Mucosa of descending colon (tissue), 3 donors: Measurements from ENCODE around the gene NEDD9. TPM values are rescaled to one million over a fixed set of nuclear protein-coding genes. Genes with fewer than 3 reads are reported as not detected.

Experiments
- ATAC-seq: fragments of 200-7000 bp; cut with Tn5 transposase; one replicate; pipeline ENCODE4 v1.9.1; 2020; ENCODE audit warnings: mild to moderate bottlenecking, moderate library complexity
- DNase-seq, 3 donors: peaks; one replicate each; pipeline ENCODE4 v3.0.0-alpha.2; 2020
- H3K36me3 ChIP-seq: fragments of 200-600 bp; one replicate; pipeline ENCODE4 v1.8.0; 2021; ENCODE audit warnings: low read depth, mild to moderate bottlenecking
- H3K4me1 ChIP-seq: fragments of 200-600 bp; one replicate; pipeline ENCODE4 v1.8.0; 2021; ENCODE audit warnings: low read depth, mild to moderate bottlenecking
- H3K4me3 ChIP-seq: fragments of 200-600 bp; one replicate; pipeline ENCODE4 v1.8.0; 2021; ENCODE audit warnings: mild to moderate bottlenecking
- H3K9me3 ChIP-seq: fragments of 200-600 bp; one replicate; pipeline ENCODE4 v1.8.0; 2021; ENCODE audit warnings: mild to moderate bottlenecking
- CTCF ChIP-seq: fragments of 200-600 bp; IDR thresholded peaks from one replicate; pipeline ENCODE4 v1.8.0; 2022; ENCODE audit warnings: antibody characterized with exemption, mild to moderate bottlenecking
- intact Hi-C, 2 donors: fragments of 100-400 bp; cut with DNase I in 1 of 2; cut with micrococcal nuclease in 1 of 2; formaldehyde crosslinking; loops; one replicate each; pipeline versions ENCODE4 v1.11.0 to v1.11.1; 2022; cut with DNase I, micrococcal nuclease
- total RNA-seq, 3 donors: library from RNA; stranded (reverse); fragmentation: NEBNext Ultra II Directional in 2 of 3; extraction: Animal tissue kit (Norgen Biotek cat#: 25700) in 2 of 3; gene quantifications; one replicate each; pipeline versions ENCODE4 v1.2.1 to v1.2.4, GENCODE V29; 2021 to 2023
- donor health status: DM: no; HTN: no; CAD: no; lungs with moderate emphysema.
- donor health status: DM: no; HTN: no; CAD: no.
- donor health status: DM: no; HTN: yes; CAD: no.

Gene NEDD9
- total RNA-seq, 3 donors from 2014 or later = 41.4 to 66.6 (median 62.1) TPM

GRCh38 chr6:11272491-11273192 lies 40.2 kb upstream of the NEDD9 start:
- peak; percentile 69 for ATAC-seq
- H3K4me3 ChIP-seq = no peak overlapping the region
- no peaks in the 10 kb centered on the region for H3K9me3 ChIP-seq
- no peak for TF ChIP-seq CTCF
- DNase-seq = peak in 1 of 3 donors; percentile 65
- H3K36me3 ChIP-seq = no peaks in the 10 kb centered on the region
- intact Hi-C loops = no loop called here
- peaks cover 75% of the 10 kb centered on the region for H3K4me1 ChIP-seq

- no peak overlapping the region for H3K4me3 ChIP-seq
These were observed 39.0 kb upstream of the NEDD9 start for GRCh38 chr6:11271228-11272020.

GRCh38 chr6:11270030-11271027 lies 37.9 kb upstream of the NEDD9 start:
- ATAC-seq = peak; percentile 80

More at GRCh38 chr6:11271228-11272020, 39.0 kb upstream of the NEDD9 start:
- no peaks in the 10 kb centered on the region for H3K36me3 ChIP-seq
- H3K4me1 ChIP-seq = peaks cover 63% of the 10 kb centered on the region
- H3K9me3 ChIP-seq = no peaks in the 10 kb centered on the region
- no peak for ATAC-seq
- intact Hi-C loops = no loop called here
- peak in 1 of 3 donors; percentile 18 for DNase-seq
- TF ChIP-seq CTCF = no peak

GRCh38 chr6:11268978-11269377 lies 36.5 kb upstream of the NEDD9 start:
- intact Hi-C loops = no loop called here
- H3K9me3 ChIP-seq = no peaks in the 10 kb centered on the region
- ATAC-seq = no peak
- H3K36me3 ChIP-seq = no peaks in the 10 kb centered on the region
- TF ChIP-seq CTCF = no peak
- no peak for DNase-seq
- peaks cover 41% of the 10 kb centered on the region for H3K4me1 ChIP-seq
- no peak overlapping the region for H3K4me3 ChIP-seq

More at GRCh38 chr6:11270030-11271027, 37.9 kb upstream of the NEDD9 start:
- H3K4me1 ChIP-seq = peaks cover 53% of the 10 kb centered on the region
- DNase-seq = peak in 2 of 3 donors; percentile 54 to 79
- no peak overlapping the region for H3K4me3 ChIP-seq
- no peaks in the 10 kb centered on the region for H3K36me3 ChIP-seq
- intact Hi-C loops = no loop called here
- no peak for TF ChIP-seq CTCF
- no peaks in the 10 kb centered on the region for H3K9me3 ChIP-seq

GRCh38 chr6:11266926-11267325 lies 34.5 kb upstream of the NEDD9 start:
- H3K36me3 ChIP-seq = no peaks in the 10 kb centered on the region
- TF ChIP-seq CTCF = no peak
- intact Hi-C loops = no loop called here
- H3K9me3 ChIP-seq = no peaks in the 10 kb centered on the region
- ATAC-seq (no peak), DNase-seq (no peak)
- H3K4me1 ChIP-seq = peaks cover 21% of the 10 kb centered on the region
- no peak overlapping the region for H3K4me3 ChIP-seq
